Omental fat pad (tissue), 4 donors: ENCODE results near the gene LRP11. TPM values are rescaled to one million over a fixed set of nuclear protein-coding genes. Genes with fewer than 3 reads are reported as not detected.
"Not testable (repeated sequence)": the region's sequence is repeated elsewhere in the genome, so short reads cannot be mapped to it uniquely, and the experiment has no call there.

Experiments
- ATAC-seq: fragments of 150-250 bp; one replicate; pipeline ENCODE4 v1.9.1; 2016; ENCODE audit warnings: mild to moderate bottlenecking, moderate library complexity; ENCODE audit not compliant: low FRiP score
- DNase-seq: peaks from one replicate; pipeline ENCODE4 v3.0.0-alpha.2; 2019; ENCODE audit warnings: low spot score
- total RNA-seq, 4 donors: library from RNA; depleted of rRNA; stranded (reverse); fragments of >200 nt; gene quantifications; one replicate each; pipeline ENCODE4 v1.1.0, GENCODE V29; 2016
- TF ChIP-seq, protein P1 (sequence below), 3 donors: fragments of 450-650 bp; IDR thresholded peaks; one replicate each; pipeline ENCODE4 v1.5.1; 2016 to 2017; ENCODE audit warnings: antibody characterized with exemption in 3 of 3, mild to moderate bottlenecking in 3 of 3, moderate library complexity in 2 of 3

The LRP11 gene
- total RNA-seq, 4 donors from 2014 or later = 30.5 to 39.4 (median 33.5) TPM

DNA sequence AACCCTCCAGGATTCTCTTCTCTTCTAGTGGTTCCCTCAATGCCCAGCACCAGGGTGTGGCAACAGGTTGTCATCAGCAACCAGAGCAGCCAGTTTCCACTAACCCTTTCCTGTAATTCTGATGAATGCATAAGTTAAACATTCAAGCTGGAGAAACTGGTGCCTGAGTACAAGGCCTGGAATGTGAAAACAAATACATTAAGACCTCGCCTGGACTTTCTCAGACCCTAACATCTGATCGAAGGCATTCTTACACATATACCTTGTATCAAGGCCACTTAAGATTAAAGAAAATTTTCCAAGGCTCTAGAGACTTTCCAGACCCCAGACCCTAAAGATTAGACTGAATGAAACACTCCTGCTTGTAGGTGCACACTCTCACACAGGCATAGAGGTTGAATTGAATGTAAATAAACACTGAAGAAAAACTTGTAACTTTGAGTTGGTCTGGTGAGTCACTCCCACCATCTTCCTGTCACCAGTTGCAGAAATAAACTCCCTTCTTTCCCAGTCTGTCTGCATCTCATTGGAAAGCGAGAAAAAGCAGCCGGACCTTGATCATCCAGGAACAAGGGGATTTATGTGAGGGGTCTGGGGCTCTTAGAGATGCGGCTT lies 9.0 kb downstream of the LRP11 start:
- ATAC-seq (peak; percentile 82), DNase-seq (no peak)
- TF ChIP-seq, protein P1, sequence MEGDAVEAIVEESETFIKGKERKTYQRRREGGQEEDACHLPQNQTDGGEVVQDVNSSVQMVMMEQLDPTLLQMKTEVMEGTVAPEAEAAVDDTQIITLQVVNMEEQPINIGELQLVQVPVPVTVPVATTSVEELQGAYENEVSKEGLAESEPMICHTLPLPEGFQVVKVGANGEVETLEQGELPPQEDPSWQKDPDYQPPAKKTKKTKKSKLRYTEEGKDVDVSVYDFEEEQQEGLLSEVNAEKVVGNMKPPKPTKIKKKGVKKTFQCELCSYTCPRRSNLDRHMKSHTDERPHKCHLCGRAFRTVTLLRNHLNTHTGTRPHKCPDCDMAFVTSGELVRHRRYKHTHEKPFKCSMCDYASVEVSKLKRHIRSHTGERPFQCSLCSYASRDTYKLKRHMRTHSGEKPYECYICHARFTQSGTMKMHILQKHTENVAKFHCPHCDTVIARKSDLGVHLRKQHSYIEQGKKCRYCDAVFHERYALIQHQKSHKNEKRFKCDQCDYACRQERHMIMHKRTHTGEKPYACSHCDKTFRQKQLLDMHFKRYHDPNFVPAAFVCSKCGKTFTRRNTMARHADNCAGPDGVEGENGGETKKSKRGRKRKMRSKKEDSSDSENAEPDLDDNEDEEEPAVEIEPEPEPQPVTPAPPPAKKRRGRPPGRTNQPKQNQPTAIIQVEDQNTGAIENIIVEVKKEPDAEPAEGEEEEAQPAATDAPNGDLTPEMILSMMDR (IDR thresholded peaks at IDR 0.05) = no peak

DNA sequence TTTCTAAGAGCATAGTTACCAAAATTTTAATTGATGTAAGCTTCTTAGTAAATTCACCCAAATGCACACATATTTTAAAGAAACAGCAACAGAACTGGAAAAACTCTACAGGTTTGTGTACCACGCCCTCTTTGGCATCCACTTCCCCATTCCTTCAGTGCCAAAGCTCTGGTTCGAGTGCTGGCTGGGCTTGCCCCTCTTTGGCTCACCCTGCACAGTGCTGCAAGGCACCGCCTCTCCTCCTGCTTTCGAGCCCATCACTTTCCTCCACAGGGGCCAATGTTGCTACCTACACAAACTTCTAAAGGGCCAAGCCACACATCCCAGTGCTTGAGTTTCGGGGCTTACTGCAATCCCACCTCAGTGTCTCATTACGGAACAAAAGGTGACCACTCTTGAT lies 9.6 kb downstream of the LRP11 start:
- DNase-seq (no peak), ATAC-seq (no peak)
- TF ChIP-seq, protein P1 (IDR thresholded peaks at IDR 0.05) = no peak

DNA sequence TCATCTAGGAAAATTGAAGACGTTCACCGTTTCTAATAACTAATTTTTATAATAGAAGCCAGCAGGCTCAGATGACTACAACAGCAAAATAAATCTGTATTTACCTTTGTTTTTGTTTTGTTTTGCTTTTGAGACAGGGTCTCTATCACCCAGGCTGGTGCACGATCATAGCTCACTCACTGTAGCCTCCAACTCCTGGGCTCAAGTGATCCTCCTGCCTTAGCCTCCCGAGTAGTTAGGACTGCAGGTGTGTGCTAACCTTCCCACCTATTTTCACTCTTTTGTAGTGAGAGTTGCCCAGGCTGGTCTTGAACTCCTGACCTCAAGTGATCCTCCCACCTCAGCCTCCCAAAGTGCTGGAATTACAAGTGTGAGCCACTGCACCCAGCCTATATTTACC lies 10.1 kb downstream of the LRP11 start:
- DNase-seq, ATAC-seq: not testable (repeated sequence)

DNA sequence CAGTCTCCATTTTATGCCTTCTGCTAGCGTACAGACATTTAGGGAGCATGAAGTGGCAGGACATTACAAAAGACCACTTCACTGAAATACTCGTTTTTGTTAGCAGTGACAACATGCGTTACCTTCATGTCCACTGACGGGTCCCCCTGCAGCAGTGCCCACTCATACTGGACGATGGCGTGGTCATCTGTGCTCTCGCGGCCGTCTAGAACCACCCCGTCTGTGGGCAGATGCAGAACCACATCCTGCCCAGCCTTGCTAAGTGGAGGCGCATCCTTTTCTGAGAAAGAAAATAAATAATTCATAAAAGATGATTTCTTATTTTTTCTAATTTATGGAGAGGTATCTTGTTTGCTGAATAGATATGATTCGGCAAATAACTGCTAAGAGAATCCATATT lies 11.3 kb downstream of the LRP11 start:
- no peak for ATAC-seq
- TF ChIP-seq, protein P1 (IDR thresholded peaks at IDR 0.05) = no peak
- no peak for DNase-seq

DNA sequence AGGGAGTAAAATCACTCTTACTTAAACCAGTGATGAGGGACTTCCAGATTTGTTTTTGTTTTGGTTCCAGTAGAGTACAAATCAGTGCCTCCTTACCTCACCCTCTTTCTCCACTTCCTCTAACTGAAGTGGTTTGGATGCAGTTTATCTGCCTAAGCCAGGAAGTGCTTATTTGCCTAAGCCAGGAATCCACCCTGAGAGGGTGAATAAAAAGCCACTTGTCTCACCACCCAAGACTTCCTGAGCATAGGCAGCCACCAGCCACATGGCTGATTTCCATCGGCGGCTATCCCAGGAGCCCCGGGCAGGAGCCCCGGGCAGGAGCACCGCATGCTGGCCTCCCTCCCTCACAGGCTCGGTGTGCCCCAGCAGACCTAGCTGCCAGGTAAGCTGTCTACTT lies 12.0 kb downstream of the LRP11 start:
- TF ChIP-seq, protein P1 (IDR thresholded peaks at IDR 0.05) = no peak
- DNase-seq (no peak), ATAC-seq (no peak)

DNA sequence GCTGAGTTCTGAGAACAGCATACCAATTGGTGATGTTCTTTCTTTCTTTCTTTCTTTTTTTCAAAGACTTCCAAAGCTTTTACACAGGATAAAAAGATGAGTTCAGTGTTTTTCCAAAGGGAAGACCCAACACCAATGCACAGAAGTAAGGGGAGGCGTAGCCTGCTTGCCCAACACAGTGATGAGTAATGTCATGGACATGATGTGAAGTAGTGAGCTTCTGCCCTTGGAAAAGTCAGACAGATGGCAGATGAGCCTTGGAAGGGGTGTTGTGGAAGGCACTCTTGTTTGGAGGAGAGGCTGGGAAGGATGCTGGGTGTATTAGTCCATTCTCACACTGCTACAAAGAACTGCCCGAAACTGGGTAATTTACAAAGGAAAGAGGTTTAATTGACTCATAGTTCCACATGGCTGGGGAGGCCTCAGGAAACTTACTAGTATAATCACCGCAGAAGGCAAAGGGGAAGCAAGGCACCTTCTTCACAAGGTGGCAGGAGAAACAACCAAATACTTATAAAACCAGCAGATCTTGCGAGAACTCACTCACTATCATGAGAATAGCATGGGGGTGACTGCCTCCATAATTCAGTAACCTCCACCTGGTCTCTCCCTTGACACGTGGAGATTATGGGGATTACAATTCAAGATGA lies 12.6 kb downstream of the LRP11 start:
- TF ChIP-seq, protein P1 (IDR thresholded peaks at IDR 0.05) = no peak
- ATAC-seq = no peak

DNA sequence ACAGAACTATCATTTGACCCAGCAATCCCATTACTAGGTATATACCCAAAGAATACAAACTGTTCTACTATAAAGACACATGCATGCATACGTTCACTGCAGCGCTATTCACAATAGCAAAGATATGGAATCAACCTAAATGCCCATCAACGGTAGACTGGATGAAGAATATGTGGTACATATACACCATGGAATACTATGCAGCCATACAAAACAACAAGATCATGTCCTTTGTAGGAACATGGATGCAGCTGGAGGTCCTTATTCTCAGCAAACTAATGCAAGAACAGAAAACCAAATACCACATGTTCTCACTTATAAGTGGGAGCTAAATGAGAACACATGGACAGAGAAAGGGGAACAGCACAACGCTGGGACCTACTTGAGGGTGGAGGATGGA lies 15.8 kb downstream of the LRP11 start:
- not testable (repeated sequence) for ATAC-seq, DNase-seq

More for the DNA sequence above, 12.6 kb downstream of the LRP11 start:
- DNase-seq = no peak

DNA sequence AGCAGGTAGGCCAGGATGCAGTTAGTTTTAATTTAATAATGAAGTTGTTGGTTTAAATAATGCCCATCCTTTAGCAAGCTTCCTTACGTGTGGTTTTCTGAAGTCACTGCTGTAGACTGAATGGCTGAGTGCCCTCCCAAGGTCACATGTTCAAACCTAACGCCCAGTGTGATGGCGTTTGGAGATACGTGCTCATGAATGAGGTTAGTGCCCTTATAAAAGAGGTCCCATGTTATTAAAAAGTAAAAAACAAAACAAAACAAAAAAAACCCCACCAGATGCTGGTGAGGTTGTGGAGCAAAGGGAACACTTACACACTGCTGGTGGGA lies 16.3 kb downstream of the LRP11 start:
- TF ChIP-seq, protein P1 (IDR thresholded peaks at IDR 0.05) = no peak
- DNase-seq (no peak), ATAC-seq (no peak)
